HUDEP-2 (cell line): ENCODE measurements around the gene FAM3C.
A peak's percentile ranks its signal among the peaks of the same experiment; 100 is the strongest.
"Not testable (repeated sequence)": the region's sequence is repeated elsewhere in the genome, so short reads cannot be mapped to it uniquely, and the experiment has no call there.

Source experiments
- DNase-seq, 76 experiments: peaks; one replicate each; lab custom pipeline; 2025; ENCODE audit not compliant: unreplicated experiment in 76 of 76; lab: John Stamatoyannopoulos, UW

FAM3C gene, protein sequence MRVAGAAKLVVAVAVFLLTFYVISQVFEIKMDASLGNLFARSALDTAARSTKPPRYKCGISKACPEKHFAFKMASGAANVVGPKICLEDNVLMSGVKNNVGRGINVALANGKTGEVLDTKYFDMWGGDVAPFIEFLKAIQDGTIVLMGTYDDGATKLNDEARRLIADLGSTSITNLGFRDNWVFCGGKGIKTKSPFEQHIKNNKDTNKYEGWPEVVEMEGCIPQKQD

DNA sequence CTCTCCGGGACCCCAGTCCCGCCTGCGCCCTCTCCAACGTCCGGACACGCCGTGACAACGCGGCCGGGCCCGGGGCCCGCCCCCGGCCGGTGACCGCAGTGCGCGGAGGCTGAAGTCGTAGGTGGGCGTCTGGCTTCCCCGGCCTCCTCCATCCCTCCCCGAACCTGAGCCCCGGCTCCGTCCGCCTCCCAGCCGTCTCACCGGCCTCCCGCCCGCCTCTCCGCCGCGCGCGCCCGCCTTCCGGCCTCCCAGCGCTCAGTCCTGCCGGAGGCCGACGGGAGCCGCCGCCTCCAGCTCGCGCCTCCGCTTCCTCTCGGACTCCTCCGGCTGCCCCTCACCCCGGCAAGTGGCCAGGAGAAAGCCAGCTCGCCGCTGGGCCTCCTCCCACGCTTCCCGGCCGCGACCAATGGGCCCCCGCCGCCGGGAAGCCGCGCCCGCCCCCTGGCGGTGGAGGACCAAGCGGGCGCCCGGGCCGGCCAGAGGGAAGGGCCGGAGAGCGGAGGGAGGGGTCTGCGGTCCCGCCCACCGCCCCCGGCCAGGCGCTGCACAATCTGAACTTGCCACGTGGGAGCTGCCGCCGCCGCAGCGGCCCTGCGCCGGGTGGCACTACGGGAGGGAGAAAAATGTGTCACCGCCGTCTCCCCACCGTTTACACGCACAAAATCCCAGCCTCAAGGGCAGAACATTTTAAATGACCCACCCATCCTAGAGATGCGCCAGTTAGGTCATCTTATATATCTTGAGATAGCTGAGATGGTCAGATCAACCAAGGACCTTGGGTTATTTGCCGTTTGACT is at the start of gene FAM3C:
TSS of gene FAM3C (minus strand) at position 348 of the 797 bp plus-strand sequence. CDS start 13,339 bp downstream, outside the sequence.
- peak in 75 of 76 experiments; percentile 35 to 95 (median 78) for DNase-seq

DNA sequence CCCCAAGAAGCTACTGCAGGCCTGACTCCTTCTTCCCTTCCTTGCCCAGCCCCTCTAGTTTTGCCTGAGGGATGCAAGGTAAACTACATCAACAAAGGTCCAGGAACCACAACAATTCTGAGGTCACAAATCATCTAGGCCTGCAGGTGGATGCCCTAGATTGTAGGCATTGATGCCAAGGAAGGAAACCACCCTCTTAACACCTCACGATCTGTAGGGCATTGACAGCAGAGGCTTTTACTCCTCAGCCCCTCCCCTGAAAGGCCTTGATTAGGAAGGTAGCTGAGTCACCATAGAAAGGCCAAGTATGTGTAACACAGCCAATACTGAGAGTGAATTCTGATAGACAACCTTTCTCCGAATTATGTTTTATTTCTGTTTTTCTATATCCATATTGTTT is 46.7 kb upstream of the FAM3C start:
- DNase-seq = no peak

DNA sequence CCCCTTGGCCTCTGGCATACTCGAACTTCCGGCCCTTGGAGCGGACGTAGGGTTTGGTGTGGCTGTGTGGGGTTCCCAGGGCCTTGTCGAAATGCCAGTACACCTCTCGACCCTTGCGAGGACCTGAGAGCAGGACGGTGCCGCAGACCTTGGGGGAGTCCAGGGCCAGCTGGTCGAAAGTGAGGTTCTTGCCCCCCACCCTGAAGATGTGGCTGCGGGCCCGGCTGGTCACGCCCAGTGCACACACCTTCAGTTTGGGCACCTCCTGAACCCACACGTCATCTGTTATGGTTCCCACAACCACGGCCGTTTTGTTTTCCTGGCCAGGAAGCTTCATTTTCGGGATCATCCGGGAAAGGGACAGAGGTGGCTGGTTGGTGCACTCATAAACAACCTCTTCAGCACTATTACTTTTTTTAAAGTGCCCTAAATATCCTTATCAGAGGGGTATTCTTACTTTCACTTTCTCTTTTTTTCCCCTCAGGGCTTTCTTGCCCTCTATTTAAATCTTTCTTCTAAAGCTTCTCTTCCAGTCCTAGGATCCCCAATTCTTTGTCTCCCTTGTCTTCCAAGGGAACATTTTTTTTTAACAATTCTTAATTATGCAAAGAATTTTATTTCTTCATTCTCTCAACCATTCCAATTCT is 44.9 kb upstream of the FAM3C start:
- DNase-seq = no peak

DNA sequence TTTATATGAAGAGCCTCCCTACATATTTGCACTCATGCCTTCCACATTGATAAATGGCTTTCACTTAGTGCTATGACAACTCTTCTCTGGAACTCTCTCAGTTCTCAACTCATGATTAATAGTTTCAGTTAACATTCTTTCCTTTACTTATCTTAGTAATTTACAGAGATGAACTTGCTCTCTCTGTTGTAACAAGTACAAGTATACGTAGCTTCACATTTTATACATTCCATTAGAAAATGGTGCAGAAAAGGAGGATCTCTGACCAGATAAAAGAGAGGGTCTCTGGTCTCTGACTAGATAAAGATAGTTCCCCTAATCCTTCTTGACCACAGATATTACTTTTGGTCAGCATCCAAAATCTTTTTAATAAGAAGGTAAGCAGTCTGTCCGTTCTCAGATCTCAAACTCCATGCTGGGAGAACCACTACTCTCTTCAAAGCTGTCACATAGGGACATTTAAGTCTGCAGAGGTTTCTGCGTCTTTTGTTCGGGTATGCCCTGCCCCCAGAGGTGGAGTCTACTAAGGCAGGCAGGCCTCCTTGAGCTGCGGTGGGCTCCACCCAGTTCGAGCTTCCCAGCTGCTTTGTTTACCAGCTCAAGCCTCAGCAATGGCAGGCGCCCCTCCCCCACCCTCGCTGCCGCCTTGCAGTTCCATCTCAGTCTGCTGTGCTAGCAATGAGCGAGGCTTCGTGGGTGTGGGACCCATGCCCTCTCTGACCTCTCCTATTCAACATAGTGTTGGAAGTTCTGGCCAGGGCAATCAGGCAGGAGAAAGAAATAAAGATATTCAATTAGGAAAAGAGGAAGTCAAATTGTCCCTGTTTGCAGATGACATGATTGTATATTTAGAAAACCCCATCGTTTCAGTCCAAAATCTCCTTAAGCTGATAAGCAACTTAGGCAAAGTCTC is 42.2 kb upstream of the FAM3C start:
- DNase-seq = peak in 70 of 76 experiments; percentile 6 to 82 (median 56)

DNA sequence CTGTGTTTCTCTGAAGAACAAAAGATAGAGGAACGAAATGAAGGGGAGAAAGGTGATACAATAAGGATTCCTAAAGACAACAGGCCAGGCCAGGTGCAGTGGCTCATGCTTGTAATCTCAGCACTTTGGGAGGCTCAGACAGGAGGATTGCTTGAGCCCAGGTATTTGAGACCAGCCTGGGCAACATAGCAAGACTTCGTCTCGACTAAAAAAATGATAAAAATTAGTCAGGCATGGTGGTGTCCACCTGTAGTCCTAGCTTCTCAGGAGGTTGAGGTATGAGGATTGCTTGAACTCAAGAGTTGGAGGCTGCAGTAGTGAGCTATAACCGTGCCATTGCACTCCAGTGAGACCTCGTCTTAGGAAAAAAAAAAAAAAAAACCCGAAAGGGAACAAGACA is 41.4 kb upstream of the FAM3C start:
- DNase-seq = no peak

DNA sequence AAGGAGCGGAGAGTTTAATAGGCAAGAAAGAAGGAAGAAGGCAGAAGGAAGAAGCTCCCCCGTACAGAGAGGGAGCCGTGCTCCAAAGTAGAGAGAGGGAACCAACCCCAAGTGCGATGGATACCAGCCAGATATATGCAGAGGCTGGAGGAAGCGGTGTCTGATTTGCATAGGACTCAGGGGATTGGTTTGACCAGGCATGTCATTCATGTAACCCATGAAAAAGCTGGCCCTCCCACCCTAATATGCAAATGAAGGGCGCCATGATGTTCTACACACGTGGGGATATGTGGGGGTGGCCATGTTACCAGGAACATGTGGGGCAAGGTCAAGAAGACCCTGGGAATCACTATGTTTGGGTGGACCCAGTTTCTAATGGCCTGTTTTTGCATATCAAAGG is 40.6 kb upstream of the FAM3C start:
- no peak for DNase-seq

DNA sequence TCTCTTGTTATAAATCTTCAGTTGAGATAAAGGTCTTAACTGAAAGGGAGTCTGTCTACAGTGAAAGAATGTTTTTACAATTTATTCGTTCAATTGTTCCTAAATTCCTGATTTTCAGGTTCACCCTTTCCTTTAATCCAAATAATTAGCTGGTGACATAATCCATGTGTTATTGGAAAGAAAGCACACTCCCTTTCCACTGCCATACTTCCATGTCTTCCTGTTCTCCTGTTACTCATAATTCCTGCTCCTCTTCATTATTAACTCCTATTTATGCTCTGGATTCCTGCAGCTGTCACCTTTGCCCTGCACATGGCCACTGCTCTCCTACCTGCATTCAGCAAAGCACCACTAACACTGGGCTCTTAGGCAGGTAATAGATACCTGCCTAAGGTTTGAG is 40.0 kb upstream of the FAM3C start:
- no peak for DNase-seq

DNA sequence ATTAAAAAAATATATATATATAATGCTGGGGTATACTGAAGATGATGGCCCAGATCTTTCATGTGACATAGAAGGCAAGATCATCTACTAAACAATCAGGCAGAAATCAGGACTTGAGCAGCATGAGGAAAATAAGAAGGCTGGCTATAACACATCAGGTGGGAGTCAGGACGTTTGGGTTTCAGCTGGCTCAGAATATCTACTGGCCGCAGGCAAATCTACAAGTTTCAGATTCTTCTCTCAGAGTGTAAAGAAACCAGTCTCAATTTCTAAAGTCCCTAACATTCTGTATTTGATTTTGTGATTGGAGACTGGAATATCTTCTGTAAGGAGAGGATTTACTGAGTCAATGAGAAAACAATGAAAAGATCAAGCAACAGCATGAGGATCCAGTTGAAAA is 37.7 kb upstream of the FAM3C start:
- DNase-seq = no peak

DNA sequence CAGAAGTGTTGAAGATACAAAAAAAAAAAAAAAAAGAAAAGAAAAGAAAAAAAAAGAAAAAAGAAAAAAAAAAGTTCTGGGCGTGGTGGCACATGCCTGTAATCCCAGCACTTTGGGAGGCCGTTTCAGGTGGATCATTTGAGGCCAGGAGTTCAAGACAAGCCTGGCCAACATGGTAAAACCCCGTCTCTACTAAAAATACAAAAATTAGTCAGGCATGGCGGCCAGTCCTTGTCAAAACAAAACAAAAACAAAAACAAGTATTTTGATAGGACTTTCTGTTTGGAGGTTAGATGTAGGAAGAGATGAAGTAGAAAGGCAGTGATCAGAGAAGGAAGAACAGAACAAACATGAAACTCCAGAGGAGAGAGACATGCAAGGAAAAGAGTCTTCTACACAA is 36.4 kb upstream of the FAM3C start:
- not testable (repeated sequence) for DNase-seq

DNA sequence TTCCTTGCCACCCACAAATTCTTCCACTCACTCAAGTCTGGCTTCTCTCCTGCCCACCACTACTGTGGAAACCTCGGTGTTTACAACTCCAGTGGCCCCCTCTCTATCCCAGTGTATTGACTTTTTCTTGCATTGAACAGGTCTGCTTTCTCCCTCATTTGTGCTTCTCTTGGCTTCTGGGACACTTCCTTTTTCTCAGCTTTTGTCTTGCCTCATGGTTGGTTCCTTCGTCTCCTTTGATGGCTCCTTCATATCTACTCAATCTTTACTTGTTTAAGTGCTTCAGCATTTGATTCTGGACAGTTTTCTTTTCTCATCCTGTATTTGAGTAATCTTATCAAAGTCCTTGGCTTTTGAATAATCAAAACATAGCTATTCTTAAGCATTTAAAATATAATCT is 35.9 kb upstream of the FAM3C start:
- DNase-seq = no peak

DNA sequence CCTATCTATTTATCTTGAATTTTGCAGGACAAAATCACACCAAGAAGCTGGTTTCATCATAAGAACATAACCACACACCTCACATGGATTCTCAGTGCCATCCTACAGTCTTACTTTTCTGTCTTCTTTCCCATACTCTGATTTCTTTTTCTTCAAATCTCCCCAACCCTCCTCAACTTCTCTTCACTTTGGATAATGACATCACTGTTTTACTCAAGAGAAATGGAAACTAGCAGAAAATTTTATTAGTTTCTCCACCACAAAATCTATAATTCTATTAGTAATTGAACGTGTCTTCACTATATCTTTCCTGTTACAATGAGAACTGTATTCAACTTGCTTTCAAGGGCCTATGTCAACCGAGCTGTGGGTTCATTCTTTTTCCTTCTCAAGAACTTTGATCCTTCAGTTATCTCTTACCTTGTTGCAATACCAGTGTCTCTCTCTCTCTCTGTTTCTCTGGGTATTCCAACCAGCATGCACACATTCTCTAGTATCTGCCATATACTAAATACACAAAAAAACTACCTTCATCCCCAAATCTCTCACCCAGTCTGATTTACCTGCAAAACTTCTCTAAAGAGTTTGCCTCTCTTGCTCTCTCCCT is 35.4 kb upstream of the FAM3C start:
- DNase-seq = no peak

DNA sequence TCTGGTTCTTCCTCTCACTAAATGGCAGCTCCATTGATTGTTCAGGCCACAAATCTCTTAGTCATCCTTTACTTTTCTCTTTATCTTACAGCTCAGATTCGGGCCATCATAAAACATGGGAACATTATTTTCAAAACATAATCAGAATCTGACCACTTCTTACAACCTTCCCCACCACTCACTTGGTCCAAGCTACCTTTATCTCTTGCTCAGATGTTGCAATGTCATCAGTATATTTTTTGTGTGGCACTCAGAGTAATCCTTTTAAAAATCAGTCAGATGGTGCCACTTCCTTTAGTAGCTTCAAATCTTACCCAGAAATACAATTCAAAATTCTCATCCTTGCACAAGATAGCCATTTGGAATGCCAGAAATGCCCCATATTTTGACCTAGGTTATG is 34.5 kb upstream of the FAM3C start:
- DNase-seq = no peak

DNA sequence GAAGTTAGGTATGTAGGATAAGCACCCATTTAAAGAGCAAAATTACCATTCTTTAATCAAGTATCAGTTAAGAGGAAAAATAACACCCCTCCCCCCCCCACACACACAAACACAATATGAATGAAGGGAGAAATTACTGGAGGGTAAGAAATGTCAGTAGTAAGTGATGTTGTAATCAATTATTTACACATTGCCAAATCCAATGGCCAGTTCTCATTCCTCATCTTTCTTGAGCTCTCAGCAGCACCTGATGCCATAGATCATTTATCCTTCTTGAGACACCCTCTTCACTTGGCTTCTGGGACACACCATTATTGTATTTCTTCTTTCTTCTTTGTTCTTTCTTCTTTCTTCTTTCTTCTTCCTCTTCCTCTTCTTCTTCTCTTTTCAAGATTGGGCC is 33.7 kb upstream of the FAM3C start:
- DNase-seq = no peak

DNA sequence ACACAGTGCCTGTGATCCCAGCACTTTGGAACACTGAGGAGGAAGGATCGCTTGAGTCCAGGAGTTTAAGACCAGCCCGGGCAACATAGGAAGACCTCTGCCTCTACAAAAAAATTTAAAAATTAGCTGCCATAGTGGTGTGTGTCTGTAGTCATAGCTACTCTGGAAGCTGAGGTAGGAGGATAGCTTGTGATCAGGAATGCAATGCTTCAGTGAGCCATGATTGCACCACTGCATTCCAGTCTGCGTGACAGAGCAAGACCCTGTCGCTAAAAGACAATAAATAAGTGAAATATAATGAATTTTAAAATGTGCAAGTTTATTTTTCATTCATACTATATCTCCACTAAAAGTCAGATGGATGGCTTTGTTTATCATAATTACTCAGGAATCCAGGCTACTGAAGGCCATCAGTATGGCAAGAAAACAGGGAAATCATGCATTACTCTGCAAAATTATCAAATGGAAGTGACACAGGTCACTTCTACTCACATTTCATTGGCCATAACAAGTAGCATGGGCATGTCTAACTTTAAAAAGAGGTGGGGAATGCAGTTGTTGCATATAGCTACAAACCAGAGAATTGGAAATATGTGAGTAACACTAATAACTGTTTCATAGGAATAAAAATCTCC is 32.9 kb upstream of the FAM3C start:
- no peak for DNase-seq

DNA sequence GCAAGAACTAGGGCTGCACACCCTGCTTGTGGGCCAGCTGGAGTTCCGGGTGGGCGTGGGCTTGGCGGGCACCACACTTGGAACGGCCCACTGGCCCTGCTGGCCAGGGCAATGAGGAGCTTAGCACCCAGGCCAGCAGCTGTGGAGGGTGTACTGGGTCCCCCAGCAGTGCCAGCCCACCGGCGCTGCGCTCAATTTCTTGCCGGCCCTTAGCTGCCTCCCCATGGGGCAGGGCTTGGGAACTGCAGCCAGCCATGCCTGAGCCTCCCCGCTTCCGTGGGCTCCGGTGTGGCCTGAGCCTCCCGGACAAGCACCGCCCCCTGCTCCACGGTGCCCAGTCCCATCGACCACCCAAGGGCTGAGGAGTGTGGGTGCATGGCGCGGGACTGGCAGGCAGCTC is 25.6 kb upstream of the FAM3C start:
- not testable (repeated sequence) for DNase-seq

DNA sequence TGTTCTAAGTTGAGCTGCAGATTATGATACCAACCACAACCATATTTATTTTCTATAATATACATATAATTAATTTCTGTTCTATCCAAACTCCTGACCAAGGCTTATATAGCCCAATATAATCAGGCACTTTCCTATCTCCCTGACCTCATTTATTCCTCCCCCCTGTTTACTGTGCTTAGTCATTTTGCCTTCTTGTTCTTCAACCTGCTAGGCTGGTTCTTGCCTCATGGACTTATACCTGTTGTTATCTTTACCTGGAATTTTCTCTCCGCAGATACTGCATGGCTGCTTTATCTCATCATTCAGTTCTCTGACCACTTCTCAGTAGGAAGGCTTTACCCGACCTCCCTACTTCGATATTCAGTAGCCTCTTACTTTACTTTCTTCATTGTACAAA is 24.9 kb upstream of the FAM3C start:
- DNase-seq = no peak

DNA sequence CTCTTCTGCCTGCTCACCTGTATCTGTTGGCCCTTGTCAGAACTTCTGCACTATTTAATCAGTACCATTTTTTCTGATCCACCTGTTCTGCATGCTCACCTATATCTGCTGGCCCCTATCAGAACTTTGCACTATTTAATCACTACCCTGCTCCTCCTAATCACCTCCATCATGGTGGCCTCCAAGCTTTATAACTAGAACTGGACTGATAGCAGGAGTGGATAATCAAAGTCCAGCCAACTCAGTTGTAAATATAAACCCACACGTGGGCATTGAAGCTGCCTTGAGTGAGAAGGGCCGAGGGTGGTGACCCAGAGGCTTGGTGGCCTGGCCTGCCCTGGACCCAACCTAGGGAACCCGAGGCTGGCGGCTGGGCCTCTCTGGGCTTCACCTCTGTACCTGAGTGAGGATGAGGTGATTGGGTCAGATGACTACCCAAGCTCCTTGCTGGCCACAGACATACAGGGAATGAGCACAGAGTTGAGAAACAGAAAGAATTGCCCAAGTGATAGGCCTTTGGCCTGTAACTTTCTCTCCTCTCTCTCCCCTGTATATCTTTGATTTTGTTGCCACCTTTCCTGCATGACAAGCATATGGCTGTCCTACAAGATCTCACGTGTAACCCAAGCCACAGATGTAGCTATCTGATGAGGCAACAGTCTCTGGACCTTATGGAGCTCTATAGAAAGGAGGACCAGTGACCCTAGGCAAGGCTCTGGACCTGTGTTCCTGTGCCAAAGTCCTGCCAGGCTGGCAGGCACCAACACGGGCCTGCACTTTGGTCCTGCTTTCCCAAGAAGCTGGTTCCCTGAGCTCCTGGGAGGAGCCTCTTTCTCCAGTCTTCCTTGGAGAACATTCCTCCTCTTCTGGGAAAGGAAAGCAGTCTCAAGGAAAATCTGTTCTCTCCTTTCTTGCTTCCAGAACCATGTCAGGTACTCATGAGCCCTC is 23.4 kb upstream of the FAM3C start:
- no peak for DNase-seq

DNA sequence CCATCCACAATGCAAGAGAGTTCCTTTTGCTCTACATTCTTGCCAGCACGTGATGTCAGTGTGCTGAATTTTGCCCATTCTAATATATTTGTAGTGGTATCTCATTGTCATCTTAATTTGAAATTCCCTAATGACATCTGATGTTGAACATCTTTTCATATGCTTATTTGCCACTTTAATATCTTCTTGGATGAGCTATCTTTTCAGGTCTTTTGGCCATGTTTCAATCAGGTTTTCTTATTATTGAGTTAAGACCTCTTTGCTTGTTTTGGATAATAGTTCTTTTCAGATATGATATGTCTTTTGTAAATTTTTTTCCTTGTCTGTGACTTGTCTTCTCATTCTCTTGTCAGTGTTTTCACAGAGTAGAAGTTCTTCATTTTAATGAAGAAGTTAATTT is 20.4 kb upstream of the FAM3C start:
- no peak for DNase-seq

DNA sequence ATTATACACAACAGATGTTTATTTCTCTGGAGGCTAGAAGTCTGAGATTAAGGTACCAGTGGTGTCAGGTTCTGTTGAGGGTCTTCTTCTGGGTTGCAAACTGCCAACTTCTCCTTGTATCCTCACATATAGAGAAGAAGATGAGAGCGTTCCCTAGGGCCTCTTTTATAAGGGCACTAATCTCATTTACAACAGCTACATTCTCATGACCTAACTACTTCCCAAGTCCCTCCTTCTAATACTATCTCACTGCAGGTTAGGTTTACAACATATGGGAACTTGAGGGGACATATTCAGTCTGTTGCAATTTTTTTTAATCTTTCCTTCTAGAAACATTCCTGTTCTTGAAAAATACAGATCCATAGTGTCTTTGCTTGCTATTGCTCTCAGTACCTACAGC is 18.3 kb upstream of the FAM3C start:
- DNase-seq = no peak
